IMR-90 (cell line): ENCODE results near the gene IRF5.

ENCODE experiments used
- MAFK ChIP-seq: IDR thresholded peaks from 2 replicates; pipeline ENCODE4 v1.6.1; 2012; ENCODE audit warnings: low read depth, low read length, improper control_type of control experiment
- POLR2A ChIP-seq: IDR thresholded peaks from 2 replicates; pipeline ENCODE4 v1.6.1; 2012; ENCODE audit warnings: mild to moderate bottlenecking, low read depth, low read length
- RAD21 ChIP-seq: IDR thresholded peaks from 2 replicates; pipeline ENCODE4 v1.6.1; 2012; ENCODE audit warnings: low read length, improper control_type of control experiment
- TF ChIP-seq, protein P1 (sequence below): conservative IDR thresholded peaks from 2 replicates; pipeline ENCODE4 v1.5.1; 2012; ENCODE audit warnings: mild to moderate bottlenecking, low read depth, low read length, improper control_type of control experiment
- TF ChIP-seq, protein P2 (sequence below): fragments of 150-350 bp; IDR thresholded peaks from 2 replicates; pipeline ENCODE4 v1.6.1; 2017; ENCODE audit warnings: mild to moderate bottlenecking, antibody characterized with exemption, low read length, low read depth

DNA sequence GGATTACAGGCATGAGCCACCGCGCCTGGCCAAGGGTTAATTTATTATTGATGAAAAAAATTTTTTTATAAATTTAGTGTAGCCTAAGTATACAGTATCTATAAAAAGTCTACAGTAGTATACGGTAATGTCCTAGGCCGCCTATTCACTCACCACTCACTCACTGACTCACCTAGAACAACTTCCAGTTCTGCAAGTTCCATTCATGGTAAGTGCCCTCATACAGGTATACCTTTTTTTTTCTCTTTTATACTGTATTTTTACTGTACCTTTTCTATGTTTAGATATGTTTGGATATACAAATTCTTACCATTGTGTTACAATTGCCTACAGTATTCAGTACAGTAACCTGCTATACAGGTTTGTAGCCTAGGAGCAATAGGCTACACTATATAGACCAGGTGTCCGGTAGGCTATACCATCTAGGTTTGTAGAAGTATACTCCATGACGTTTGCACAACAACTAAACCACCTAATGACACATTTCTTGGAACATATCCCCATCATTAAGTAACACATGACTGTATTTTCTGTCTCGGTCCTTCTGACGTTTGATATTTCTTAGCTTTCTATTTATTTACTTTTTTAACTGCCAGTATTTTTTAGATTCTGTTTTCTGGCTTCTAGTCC lies 23.4 kb downstream of the IRF5 start:
- TF ChIP-seq RAD21 (no peak), MAFK (no peak), POLR2A (no peak)
- TF ChIP-seq, protein P1, sequence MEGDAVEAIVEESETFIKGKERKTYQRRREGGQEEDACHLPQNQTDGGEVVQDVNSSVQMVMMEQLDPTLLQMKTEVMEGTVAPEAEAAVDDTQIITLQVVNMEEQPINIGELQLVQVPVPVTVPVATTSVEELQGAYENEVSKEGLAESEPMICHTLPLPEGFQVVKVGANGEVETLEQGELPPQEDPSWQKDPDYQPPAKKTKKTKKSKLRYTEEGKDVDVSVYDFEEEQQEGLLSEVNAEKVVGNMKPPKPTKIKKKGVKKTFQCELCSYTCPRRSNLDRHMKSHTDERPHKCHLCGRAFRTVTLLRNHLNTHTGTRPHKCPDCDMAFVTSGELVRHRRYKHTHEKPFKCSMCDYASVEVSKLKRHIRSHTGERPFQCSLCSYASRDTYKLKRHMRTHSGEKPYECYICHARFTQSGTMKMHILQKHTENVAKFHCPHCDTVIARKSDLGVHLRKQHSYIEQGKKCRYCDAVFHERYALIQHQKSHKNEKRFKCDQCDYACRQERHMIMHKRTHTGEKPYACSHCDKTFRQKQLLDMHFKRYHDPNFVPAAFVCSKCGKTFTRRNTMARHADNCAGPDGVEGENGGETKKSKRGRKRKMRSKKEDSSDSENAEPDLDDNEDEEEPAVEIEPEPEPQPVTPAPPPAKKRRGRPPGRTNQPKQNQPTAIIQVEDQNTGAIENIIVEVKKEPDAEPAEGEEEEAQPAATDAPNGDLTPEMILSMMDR: no peak
- TF ChIP-seq, protein P2, sequence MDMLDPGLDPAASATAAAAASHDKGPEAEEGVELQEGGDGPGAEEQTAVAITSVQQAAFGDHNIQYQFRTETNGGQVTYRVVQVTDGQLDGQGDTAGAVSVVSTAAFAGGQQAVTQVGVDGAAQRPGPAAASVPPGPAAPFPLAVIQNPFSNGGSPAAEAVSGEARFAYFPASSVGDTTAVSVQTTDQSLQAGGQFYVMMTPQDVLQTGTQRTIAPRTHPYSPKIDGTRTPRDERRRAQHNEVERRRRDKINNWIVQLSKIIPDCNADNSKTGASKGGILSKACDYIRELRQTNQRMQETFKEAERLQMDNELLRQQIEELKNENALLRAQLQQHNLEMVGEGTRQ: no peak
